BLaER1 treated with 17β-estradiol and CSF1 and Interleukin-3, amounts not matched to agents 10 nM and 100 nM (cell line): ENCODE data around the gene FAM83D.
A peak's percentile ranks its signal among the peaks of the same experiment; 100 is the strongest.

Source experiments
- H3K27ac ChIP-seq, 11 experiments: shearing (Covaris generic); formaldehyde crosslinking; 2 replicates each; pipeline ENCODE4 v1.8.1; 2022
- H3K27me3 ChIP-seq, 11 experiments: shearing (Covaris generic); formaldehyde crosslinking; 2 replicates each; pipeline ENCODE4 v1.8.1; 2022
- H3K36me3 ChIP-seq, 11 experiments: shearing (Covaris generic); formaldehyde crosslinking; 2 replicates each; pipeline ENCODE4 v1.8.1; 2022
- H3K4me1 ChIP-seq, 10 experiments: shearing (Covaris generic); formaldehyde crosslinking; 2 replicates each; pipeline ENCODE4 v1.8.1; 2022
- H3K4me2 ChIP-seq, 11 experiments: shearing (Covaris generic); formaldehyde crosslinking; 2 replicates each; pipeline ENCODE4 v1.8.1; 2022
- H3K4me3 ChIP-seq, 10 experiments: shearing (Covaris generic); formaldehyde crosslinking; 2 replicates each; pipeline ENCODE4 v1.8.1; 2022
- H3K9ac ChIP-seq, 11 experiments: shearing (Covaris generic); formaldehyde crosslinking; 2 replicates each; pipeline ENCODE4 v1.8.1; 2022
- H3K9me3 ChIP-seq, 11 experiments: shearing (Covaris generic); formaldehyde crosslinking; replicated peaks in 1 of 11; 2 replicates each; pipeline ENCODE4 v1.8.1; 2022
- H4K20me1 ChIP-seq, 11 experiments: shearing (Covaris generic); formaldehyde crosslinking; 2 replicates each; pipeline ENCODE4 v1.8.1; 2022
- Cebpa-rat ChIP-seq, 11 experiments: shearing (Covaris generic); IDR thresholded peaks; 2 replicates each; pipeline ENCODE4 v1.8.1; 2022

FAM83D gene

GRCh38 chr20:38883981-38884733 lies 42.1 kb upstream of the FAM83D start:
- Histone ChIP-seq H3K36me3 (no peaks in the 10 kb centered on the region), H3K9ac (no peak overlapping the region), H3K27me3 (no peaks in the 10 kb centered on the region), H4K20me1 (peaks cover 0 to 44% (median 15%) of the 10 kb centered on the region in 11 experiments; a peak in 13 of 22 replicates), H3K9me3 (no peaks in the 10 kb centered on the region), H3K4me3 (no peak overlapping the region), H3K4me2 (peak overlapping the region in 8 of 11 experiments; percentile 7 to 88 (median 60); a peak in 9 of 22 replicates), H3K27ac (no peak overlapping the region), H3K4me1 (peaks cover 11 to 54% (median 50%) of the 10 kb centered on the region in 10 experiments)
- TF ChIP-seq Cebpa-rat (IDR thresholded peaks at IDR 0.05), result no peak

DNA sequence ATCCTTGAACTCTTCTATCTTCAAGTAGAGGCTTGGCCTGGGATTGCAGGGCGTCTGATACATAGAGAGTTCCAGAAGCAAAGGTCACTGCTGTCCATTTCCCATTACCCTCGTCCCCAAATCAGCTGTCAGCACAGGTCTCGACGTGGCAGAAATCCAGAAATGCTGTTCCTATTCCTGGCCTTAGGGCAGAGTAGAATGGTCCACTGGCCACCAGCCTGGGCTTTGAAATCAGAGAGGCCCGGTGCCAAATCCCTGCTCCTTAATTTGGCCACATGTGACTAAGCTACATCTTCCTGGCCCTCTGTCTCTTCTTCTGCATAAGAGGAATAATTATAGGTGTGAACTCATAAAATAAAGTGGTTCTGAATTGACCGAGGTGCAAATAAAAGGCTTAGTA lies 40.9 kb upstream of the FAM83D start:
- TF ChIP-seq Cebpa-rat (IDR thresholded peaks at IDR 0.05), result no peak
- H3K4me2 ChIP-seq, result no peak overlapping the region
- no peak overlapping the region for H3K4me3 ChIP-seq
- H3K4me1 ChIP-seq, result peaks cover 11 to 42% (median 39%) of the 10 kb centered on the region in 10 experiments
- H3K9me3 ChIP-seq, result no peaks in the 10 kb centered on the region
- no peaks in the 10 kb centered on the region for H3K36me3 ChIP-seq
- H3K27me3 ChIP-seq, result no peaks in the 10 kb centered on the region
- no peak overlapping the region for H3K27ac ChIP-seq
- H4K20me1 ChIP-seq, result peaks cover 0 to 35% (median 10%) of the 10 kb centered on the region in 11 experiments; a peak in 12 of 22 replicates
- no peak overlapping the region for H3K9ac ChIP-seq

- H3K27ac ChIP-seq, result no peak overlapping the region
- H3K4me3 ChIP-seq, result no peak overlapping the region
- no peak for TF ChIP-seq Cebpa-rat (IDR thresholded peaks at IDR 0.05)
These were observed 38.0 kb upstream of the FAM83D start for GRCh38 chr20:38888059-38888831.

GRCh38 chr20:38889050-38889449 lies 37.2 kb upstream of the FAM83D start:
- Histone ChIP-seq H3K27me3 (no peaks in the 10 kb centered on the region), H3K4me2 (no peak overlapping the region), H3K36me3 (no peaks in the 10 kb centered on the region), H3K9me3 (no peaks in the 10 kb centered on the region), H4K20me1 (peaks cover 0 to 18% (median 1%) of the 10 kb centered on the region in 11 experiments; a peak in 6 of 22 replicates), H3K4me1 (peaks cover 0 to 38% (median 33%) of the 10 kb centered on the region in 10 experiments; a peak in 17 of 20 replicates), H3K4me3 (no peak overlapping the region), H3K9ac (no peak overlapping the region), H3K27ac (no peak overlapping the region)
- no peak for TF ChIP-seq Cebpa-rat (IDR thresholded peaks at IDR 0.05)

More at GRCh38 chr20:38888059-38888831, 38.0 kb upstream of the FAM83D start:
- no peak overlapping the region for H3K4me2 ChIP-seq
- H3K27me3 ChIP-seq, result no peaks in the 10 kb centered on the region
- H3K9ac ChIP-seq, result no peak overlapping the region
- peaks cover 0 to 40% (median 35%) of the 10 kb centered on the region in 10 experiments; a peak in 16 of 20 replicates for H3K4me1 ChIP-seq
- H3K36me3 ChIP-seq, result no peaks in the 10 kb centered on the region
- peaks cover 0 to 22% (median 3%) of the 10 kb centered on the region in 11 experiments; a peak in 7 of 22 replicates for H4K20me1 ChIP-seq
- H3K9me3 ChIP-seq, result no peaks in the 10 kb centered on the region

DNA sequence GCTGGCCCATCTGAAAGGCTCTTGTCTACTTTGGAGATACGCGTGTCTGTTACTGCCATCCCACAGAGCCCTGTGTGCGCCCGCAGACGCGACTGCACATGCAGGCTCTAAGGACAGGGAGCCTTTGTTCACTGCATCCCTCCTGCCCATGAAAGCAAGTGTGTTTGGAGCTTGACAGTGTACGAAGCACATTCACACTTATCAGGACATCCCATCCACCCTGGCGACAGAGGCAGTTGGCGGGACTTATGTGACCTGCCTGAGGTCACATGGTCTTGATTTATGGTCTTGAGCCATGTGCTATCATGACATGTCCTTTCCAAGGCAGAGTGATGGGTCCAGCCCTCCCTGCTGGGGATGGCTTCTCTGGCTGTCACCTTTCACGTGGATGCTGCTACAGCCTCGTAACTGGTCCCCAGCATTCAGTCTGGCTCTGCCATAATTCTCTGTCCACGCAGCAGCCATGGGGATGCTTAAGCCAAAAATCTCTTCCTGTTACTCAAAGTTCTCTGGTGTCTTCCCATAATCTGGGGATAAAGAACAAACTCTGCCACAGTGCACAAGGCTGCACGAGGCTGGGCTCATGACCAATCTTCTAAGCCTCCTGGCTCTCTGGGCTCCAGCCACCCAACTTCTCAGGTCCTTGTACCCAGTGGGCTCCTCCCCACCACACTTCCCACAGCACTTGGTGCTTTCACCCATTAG lies 36.3 kb upstream of the FAM83D start:
- Histone ChIP-seq H3K36me3 (no peaks in the 10 kb centered on the region), H3K9me3 (no peaks in the 10 kb centered on the region), H3K4me2 (no peak overlapping the region), H3K4me3 (no peak overlapping the region), H3K4me1 (peaks cover 0 to 42% (median 37%) of the 10 kb centered on the region in 10 experiments; a peak in 17 of 20 replicates), H3K27ac (no peak overlapping the region), H3K9ac (no peak overlapping the region), H4K20me1 (peaks cover 0 to 15% (median 0%) of the 10 kb centered on the region in 11 experiments; a peak in 6 of 22 replicates), H3K27me3 (no peaks in the 10 kb centered on the region)
- TF ChIP-seq Cebpa-rat (IDR thresholded peaks at IDR 0.05), result no peak

- Histone ChIP-seq H3K4me3 (no peak overlapping the region), H3K9ac (no peak overlapping the region), H3K27ac (no peak overlapping the region), H4K20me1 (peaks cover 0 to 15% (median 0%) of the 10 kb centered on the region in 11 experiments; a peak in 6 of 22 replicates), H3K4me2 (peak overlapping the region in 1 of 11 experiments; percentile 13; a peak in 1 of 22 replicates), H3K4me1 (peaks cover 0 to 42% (median 37%) of the 10 kb centered on the region in 10 experiments; a peak in 17 of 20 replicates), H3K36me3 (no peaks in the 10 kb centered on the region), H3K9me3 (no peaks in the 10 kb centered on the region), H3K27me3 (no peaks in the 10 kb centered on the region)
- no peak for TF ChIP-seq Cebpa-rat (IDR thresholded peaks at IDR 0.05)
These were observed 35.8 kb upstream of the FAM83D start for GRCh38 chr20:38890497-38890818.

DNA sequence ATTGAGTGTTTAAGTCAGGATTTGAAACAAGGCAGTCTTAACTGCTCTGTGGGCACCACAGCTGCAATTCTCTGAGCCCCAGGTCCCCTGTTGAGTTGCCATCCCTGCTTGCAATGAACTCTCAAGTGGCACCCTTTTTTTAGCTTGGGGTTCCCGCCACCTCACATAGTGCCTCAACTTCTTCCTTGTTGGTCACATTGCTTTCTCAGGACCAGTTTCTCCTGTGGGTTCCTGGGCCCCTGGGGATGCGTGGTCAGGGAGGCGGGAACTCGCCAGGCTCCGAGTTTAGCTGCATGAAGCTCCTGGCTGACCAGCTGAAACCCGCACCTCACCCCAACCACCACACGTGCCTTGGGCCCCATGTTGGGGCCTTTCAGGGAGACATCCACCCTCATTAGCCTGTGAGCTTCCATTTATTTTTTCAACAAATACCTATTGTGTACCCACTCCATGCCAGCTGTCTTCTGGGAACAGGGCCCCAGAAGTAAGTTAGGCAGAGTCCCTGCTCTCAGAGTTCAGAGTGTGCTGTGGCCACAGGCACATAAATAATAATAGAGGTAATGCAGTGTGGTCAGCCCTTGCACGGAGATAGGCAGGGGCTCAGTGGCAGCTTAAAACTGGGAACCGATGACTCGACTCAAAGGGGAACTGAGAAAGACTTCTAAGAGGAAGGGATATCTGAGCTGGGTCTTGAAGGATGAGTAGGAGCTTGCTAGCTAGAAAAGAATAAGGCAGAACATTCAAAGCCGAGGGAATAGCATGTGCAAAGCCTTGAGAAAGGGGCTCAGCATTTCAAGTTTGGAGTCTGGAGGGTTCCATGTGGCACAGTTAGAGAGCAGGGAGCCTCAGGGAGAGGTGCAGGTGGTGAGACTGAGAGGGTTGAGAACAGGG lies 33.9 kb upstream of the FAM83D start:
- Histone ChIP-seq H3K9ac (peak overlapping the region in 1 of 11 experiments; percentile 23; a peak in 1 of 22 replicates), H3K27me3 (no peaks in the 10 kb centered on the region), H3K27ac (peak overlapping the region in 2 of 11 experiments; percentile 28 to 34; a peak in 3 of 22 replicates), H3K9me3 (no peaks in the 10 kb centered on the region), H3K4me3 (no peak overlapping the region), H3K36me3 (peaks cover 0 to 5% (median 0%) of the 10 kb centered on the region in 11 experiments; a peak in 2 of 22 replicates), H4K20me1 (peaks cover 0 to 15% (median 0%) of the 10 kb centered on the region in 11 experiments; a peak in 5 of 22 replicates), H3K4me1 (peaks cover 0 to 42% (median 37%) of the 10 kb centered on the region in 10 experiments; a peak in 17 of 20 replicates), H3K4me2 (peak overlapping the region in 9 of 11 experiments; percentile 9 to 80 (median 62); a peak in 16 of 22 replicates)
- TF ChIP-seq Cebpa-rat (IDR thresholded peaks at IDR 0.05), result no peak
